Upper lobe of left lung (tissue), 4 donors: Measurements from ENCODE around the gene RIMBP2.

Experiments used
- EP300 ChIP-seq, 4 donors: sonication (generic); formaldehyde crosslinking; IDR thresholded peaks; one replicate each; pipeline ENCODE4 v1.5.1; 2017; ENCODE audit warnings: antibody characterized with exemption in 4 of 4, control low read depth in 2 of 4
- POLR2A ChIP-seq, 4 donors: fragments of 450-650 bp; IDR thresholded peaks; one replicate each; pipeline ENCODE4 v1.5.1; 2016 to 2017; ENCODE audit warnings: antibody characterized with exemption in 4 of 4, mild to moderate bottlenecking in 2 of 4
- POLR2AphosphoS5 ChIP-seq, 2 donors: sonication (generic); formaldehyde crosslinking; IDR thresholded peaks; one replicate each; pipeline ENCODE4 v1.5.1; 2017; ENCODE audit warnings: antibody characterized with exemption in 2 of 2

- TF ChIP-seq EP300 (IDR thresholded peaks at IDR 0.05) (no peak), POLR2A (IDR thresholded peaks at IDR 0.05) (no peak), POLR2AphosphoS5 (IDR thresholded peaks at IDR 0.05) (no peak)
These were observed 286.2 kb downstream of the RIMBP2 start for GRCh38 chr12:130429656-130430505.
